HepG2 (cell line): ENCODE data around the gene GLYR1. TPM values are rescaled to one million over a fixed set of nuclear protein-coding genes. Genes with fewer than 3 reads are reported as not detected.

Source experiments
- ATAC-seq: fragments of 200-7000 bp; cut with Tn5 transposase; 3 replicates; pipeline ENCODE4 v1.9.1; 2020; ENCODE audit warnings: mild to moderate bottlenecking, moderate library complexity
- BruUV-seq: library from RNA; stranded (reverse); fragments of 400-500 nt; replicated peaks from 2 replicates; lab custom pipeline; 2021; lab: Mats Ljungman, UMichigan
- CTCF ChIA-PET: fragments of 300-600 bp; formaldehyde crosslinking; extraction: SDS; loops from one replicate; lab custom pipeline; 2021; ENCODE audit warnings: low total read pairs, inconsistent platforms, low intra/inter-chr PET ratio; lab: Yijun Ruan, JAX
- POLR2A ChIA-PET: fragments of 350-600 bp; sonication (Branson Sonifier 250); formaldehyde crosslinking; loops from one replicate; lab custom pipeline; 2020; ENCODE audit warnings: antibody characterized with exemption, inconsistent platforms; lab: Yijun Ruan, JAX
- DNase-seq: peaks from one replicate; pipeline ENCODE4 v3.0.0-alpha.2; 2015; ENCODE audit warnings: low spot score
- FAIRE-seq: peaks from 3 replicates; lab custom pipeline; 2011; peaks lifted over from hg19 to GRCh38; lab: Jason Lieb, UNC
- H2AFZ ChIP-seq: one replicate; pipeline ENCODE4 v1.6.1; 2011; ENCODE audit warnings: low read length, inconsistent platforms
- H3K27ac ChIP-seq: fragments of 300-600 bp; 3 replicates; pipeline ENCODE4 v1.8.0; 2011; ENCODE audit warnings: mixed run types, mild to moderate bottlenecking, mixed read lengths, low read length, inconsistent platforms; ENCODE audit not compliant: insufficient read depth; ENCODE audit errors: extremely low read length
- H3K27me3 ChIP-seq, 2 experiments: fragments of 200-600 bp in 1 of 2; 2 replicates in 1 of 2; 3 replicates in 1 of 2; pipeline versions ENCODE4 v1.6.0 to v1.8.0; 2011; ENCODE audit warnings: low read length in 2 of 2, mild to moderate bottlenecking in 2 of 2, moderate library complexity in 2 of 2, inconsistent platforms in 1 of 2; ENCODE audit not compliant: insufficient read depth in 2 of 2, control insufficient read depth in 1 of 2
- H3K36me3 ChIP-seq, 2 experiments: fragments of 200-600 bp in 1 of 2; replicated peaks in 1 of 2; 2 replicates in 1 of 2; 3 replicates in 1 of 2; pipeline versions ENCODE4 v1.5.1 to v1.8.0; 2011; ENCODE audit warnings: low read length in 2 of 2, inconsistent platforms in 1 of 2; ENCODE audit not compliant: insufficient read depth in 2 of 2, control insufficient read depth in 1 of 2
- H3K4me1 ChIP-seq: 2 replicates; pipeline ENCODE4 v1.5.1; 2012; ENCODE audit warnings: low read length, inconsistent platforms; ENCODE audit not compliant: insufficient read depth
- H3K4me2 ChIP-seq: 2 replicates; pipeline ENCODE4 v1.6.0; 2011; ENCODE audit warnings: low read depth, low read length, inconsistent platforms
- H3K4me3 ChIP-seq, 3 experiments: fragments of 200-600 bp in 1 of 3; sonication (generic), shearing (Covaris generic) in 1 of 3; replicated peaks in 1 of 3; 2 replicates each; pipeline ENCODE4 v1.5.1; 2011 to 2016; ENCODE audit warnings: low read length in 3 of 3, inconsistent platforms in 2 of 3, low read depth in 2 of 3, mild to moderate bottlenecking in 2 of 3, control low read depth in 1 of 3, mixed read lengths in 1 of 3; ENCODE audit not compliant: insufficient read depth in 1 of 3
- H3K79me2 ChIP-seq: one replicate; pipeline ENCODE4 v1.6.1; 2011; ENCODE audit warnings: low read length, inconsistent platforms; ENCODE audit not compliant: insufficient read depth
- H3K9ac ChIP-seq: 2 replicates; pipeline ENCODE4 v1.6.0; 2011; ENCODE audit warnings: mild to moderate bottlenecking, low read depth, low read length, inconsistent platforms; ENCODE audit not compliant: insufficient read depth
- H3K9me3 ChIP-seq: 2 replicates; pipeline ENCODE4 v1.5.1; 2012; ENCODE audit warnings: mild to moderate bottlenecking, low read length
- H4K20me1 ChIP-seq: 2 replicates; pipeline ENCODE4 v1.6.0; 2011; ENCODE audit warnings: inconsistent platforms, mild to moderate bottlenecking, low read length, moderate library complexity; ENCODE audit not compliant: insufficient read depth
- BRCA1 ChIP-seq: sonication (generic); formaldehyde crosslinking; IDR thresholded peaks from 2 replicates; pipeline ENCODE4 v1.4.0; 2020; ENCODE audit warnings: missing genetic modification reagents
- CEBPB ChIP-seq: IDR thresholded peaks from 2 replicates; pipeline ENCODE4 v1.6.1; 2011; ENCODE audit warnings: low read depth, low read length, improper control_type of control experiment, borderline replicate concordance
- FOSL2 ChIP-seq: sonication (generic); formaldehyde crosslinking; IDR thresholded peaks from 2 replicates; pipeline ENCODE4 v1.4.0; 2020; ENCODE audit warnings: missing genetic modification reagents
- MYC ChIP-seq: sonication (generic); formaldehyde crosslinking; IDR thresholded peaks from 2 replicates; pipeline ENCODE4 v1.9.0; 2021; ENCODE audit warnings: missing genetic modification reagents, borderline replicate concordance
- ONECUT2 ChIP-seq: sonication (generic); formaldehyde crosslinking; IDR thresholded peaks from 2 replicates; pipeline ENCODE4 v1.4.0; 2020; ENCODE audit warnings: missing genetic modification reagents
- RXRA ChIP-seq: sonication (generic); formaldehyde crosslinking; IDR thresholded peaks from 2 replicates; pipeline ENCODE4 v1.5.1; 2020; ENCODE audit warnings: missing genetic modification reagents
- XBP1 ChIP-seq: sonication (generic); formaldehyde crosslinking; IDR thresholded peaks from 2 replicates; pipeline ENCODE4 v1.5.0; 2020; ENCODE audit warnings: missing genetic modification reagents
- ZNF121 ChIP-seq: sonication (generic); formaldehyde crosslinking; IDR thresholded peaks from 2 replicates; pipeline ENCODE4 v1.5.0; 2020; ENCODE audit warnings: mild to moderate bottlenecking, missing genetic modification reagents
- ZNF20 ChIP-seq: sonication (generic); formaldehyde crosslinking; IDR thresholded peaks from 2 replicates; pipeline ENCODE4 v1.4.0; 2020; ENCODE audit warnings: mild to moderate bottlenecking, moderate library complexity, missing genetic modification reagents
- ZSCAN21 ChIP-seq: sonication (generic); formaldehyde crosslinking; IDR thresholded peaks from 2 replicates; pipeline ENCODE4 v1.8.0; 2022; ENCODE audit warnings: mild to moderate bottlenecking, missing genetic modification reagents, moderate library complexity, borderline replicate concordance
- WGBS: methylation state at CpG from one replicate; pipeline ENCODE4 v1.1.6; 2017; ENCODE audit warnings: low lambda C conversion rate; 5-methylcytosine and 5-hydroxymethylcytosine counted together
- in situ Hi-C: cut with HindIII; loops from 2 replicates; pipeline ENCODE4 v1.10.0; 2017; ENCODE audit warnings: low pct_unique_long_range_greater_than_20kb; ENCODE audit not compliant: extremely low pct_ligation_motif_present
- intact Hi-C: fragments of 100-400 bp; cut with micrococcal nuclease; formaldehyde crosslinking; loops from one replicate; pipeline ENCODE4 v1.10.0; 2022; ENCODE audit not compliant: unreplicated experiment
- polyA plus RNA-seq, 8 experiments: library from polyadenylated mRNA; depleted of rRNA in 3 of 8; stranded (reverse) in 7 of 8; unstranded in 1 of 8; fragments of >200 nt; fragmentation: Illumina TruSeq in 4 of 8; extraction: Trizol in 4 of 8; gene quantifications; 2 replicates each; pipeline versions ENCODE4 v1.2.1 to v1.2.3, GENCODE V29; 2011 to 2016; ENCODE audit warnings: low read depth in 4 of 8, missing spikeins in 1 of 8, mixed read lengths in 1 of 8; ENCODE audit not compliant: insufficient read depth in 1 of 8
- total RNA-seq, 5 experiments: library from RNA; depleted of rRNA; stranded (reverse); fragments of >200 nt; fragmentation: Illumina TruSeq; extraction: Trizol; gene quantifications; 2 replicates each; pipeline ENCODE4 v1.2.3, GENCODE V29; 2016; ENCODE audit warnings: low read depth in 1 of 5
- TF ChIP-seq, protein P1 (sequence below): sonication (generic); formaldehyde crosslinking; IDR thresholded peaks from 2 replicates; pipeline ENCODE4 v1.5.0; 2020; ENCODE audit warnings: mild to moderate bottlenecking, missing genetic modification reagents
- TF ChIP-seq, protein P2 (sequence below): sonication (generic); formaldehyde crosslinking; IDR thresholded peaks from 2 replicates; pipeline ENCODE4 v1.5.0; 2020; ENCODE audit warnings: mild to moderate bottlenecking, missing genetic modification reagents

The GLYR1 gene
- total and polyA plus RNA-seq, 2 of the 13 experiments (the other 11 are each of a cell fraction or from before 2014, with no cell fraction given), result 28.3 to 48.7 TPM

DNA sequence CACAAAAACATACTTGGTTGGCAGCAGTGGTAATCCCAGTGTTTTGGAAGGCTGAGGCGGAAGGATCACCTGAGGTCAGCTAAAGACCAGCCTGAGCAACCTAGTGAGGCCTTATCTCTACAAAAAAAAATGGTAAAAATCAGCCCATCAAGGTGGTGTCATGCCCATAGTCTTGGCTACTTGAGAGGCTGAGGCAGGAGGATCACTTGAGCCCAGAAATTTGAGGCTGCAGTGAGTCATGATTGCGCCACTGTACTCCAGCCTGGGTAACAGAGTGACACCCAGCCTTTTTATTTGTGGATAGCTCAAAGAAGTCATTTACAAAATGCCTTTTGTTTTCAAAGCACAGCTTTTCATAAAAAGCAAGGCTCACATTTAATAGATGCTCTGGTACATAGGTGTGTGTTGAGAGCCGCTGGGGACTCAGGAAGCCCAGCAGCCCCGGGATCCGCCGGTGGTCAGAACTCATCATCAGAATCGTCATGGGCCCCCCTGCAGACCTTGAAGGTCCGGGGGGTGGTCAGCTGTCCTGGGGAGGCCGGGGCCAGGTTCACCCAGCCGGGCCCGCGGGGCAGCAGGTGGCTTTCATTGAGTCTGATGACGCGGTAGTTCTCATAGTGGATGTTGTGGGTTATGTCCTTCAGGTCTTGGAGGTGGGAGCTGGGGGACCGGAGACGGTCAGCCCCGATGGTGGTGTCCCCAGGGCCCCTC lies 69.6 kb downstream of the GLYR1 start:
- Histone ChIP-seq H3K36me3 (no peaks in the 10 kb centered on the region), H3K4me3 (no peak overlapping the region), H3K79me2 (no peaks in the 10 kb centered on the region), H3K27ac (no peak overlapping the region), H3K9me3 (no peaks in the 10 kb centered on the region), H3K27me3 (no peaks in the 10 kb centered on the region; a peak in 1 of 5 replicates), H4K20me1 (no peaks in the 10 kb centered on the region), H3K4me1 (peaks cover 41% of the 10 kb centered on the region), H3K4me2 (no peak overlapping the region), H3K9ac (no peak overlapping the region), H2AFZ (no peak overlapping the region)
- TF ChIP-seq CEBPB (0 out of 2 replicates have a peak, but pooled peaks have one; percentile 10), MYC (CRISPR knock-in tag) (no peak), BRCA1 (CRISPR knock-in tag) (no peak), FOSL2 (CRISPR knock-in tag) (peak; percentile 55), RXRA (no peak), XBP1 (CRISPR knock-in tag) (no peak), ZSCAN21 (CRISPR knock-in tag) (no peak), ZNF121 (CRISPR knock-in tag) (no peak), ZNF20 (no peak), ONECUT2 (CRISPR knock-in tag) (no peak)
- TF ChIP-seq, protein P1, sequence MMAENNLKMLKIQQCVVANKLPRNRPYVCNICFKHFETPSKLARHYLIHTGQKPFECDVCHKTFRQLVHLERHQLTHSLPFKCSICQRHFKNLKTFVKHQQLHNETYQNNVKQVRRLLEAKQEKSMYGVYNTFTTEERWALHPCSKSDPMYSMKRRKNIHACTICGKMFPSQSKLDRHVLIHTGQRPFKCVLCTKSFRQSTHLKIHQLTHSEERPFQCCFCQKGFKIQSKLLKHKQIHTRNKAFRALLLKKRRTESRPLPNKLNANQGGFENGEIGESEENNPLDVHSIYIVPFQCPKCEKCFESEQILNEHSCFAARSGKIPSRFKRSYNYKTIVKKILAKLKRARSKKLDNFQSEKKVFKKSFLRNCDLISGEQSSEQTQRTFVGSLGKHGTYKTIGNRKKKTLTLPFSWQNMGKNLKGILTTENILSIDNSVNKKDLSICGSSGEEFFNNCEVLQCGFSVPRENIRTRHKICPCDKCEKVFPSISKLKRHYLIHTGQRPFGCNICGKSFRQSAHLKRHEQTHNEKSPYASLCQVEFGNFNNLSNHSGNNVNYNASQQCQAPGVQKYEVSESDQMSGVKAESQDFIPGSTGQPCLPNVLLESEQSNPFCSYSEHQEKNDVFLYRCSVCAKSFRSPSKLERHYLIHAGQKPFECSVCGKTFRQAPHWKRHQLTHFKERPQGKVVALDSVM (CRISPR knock-in tag), result peak; percentile 90
- TF ChIP-seq, protein P2, sequence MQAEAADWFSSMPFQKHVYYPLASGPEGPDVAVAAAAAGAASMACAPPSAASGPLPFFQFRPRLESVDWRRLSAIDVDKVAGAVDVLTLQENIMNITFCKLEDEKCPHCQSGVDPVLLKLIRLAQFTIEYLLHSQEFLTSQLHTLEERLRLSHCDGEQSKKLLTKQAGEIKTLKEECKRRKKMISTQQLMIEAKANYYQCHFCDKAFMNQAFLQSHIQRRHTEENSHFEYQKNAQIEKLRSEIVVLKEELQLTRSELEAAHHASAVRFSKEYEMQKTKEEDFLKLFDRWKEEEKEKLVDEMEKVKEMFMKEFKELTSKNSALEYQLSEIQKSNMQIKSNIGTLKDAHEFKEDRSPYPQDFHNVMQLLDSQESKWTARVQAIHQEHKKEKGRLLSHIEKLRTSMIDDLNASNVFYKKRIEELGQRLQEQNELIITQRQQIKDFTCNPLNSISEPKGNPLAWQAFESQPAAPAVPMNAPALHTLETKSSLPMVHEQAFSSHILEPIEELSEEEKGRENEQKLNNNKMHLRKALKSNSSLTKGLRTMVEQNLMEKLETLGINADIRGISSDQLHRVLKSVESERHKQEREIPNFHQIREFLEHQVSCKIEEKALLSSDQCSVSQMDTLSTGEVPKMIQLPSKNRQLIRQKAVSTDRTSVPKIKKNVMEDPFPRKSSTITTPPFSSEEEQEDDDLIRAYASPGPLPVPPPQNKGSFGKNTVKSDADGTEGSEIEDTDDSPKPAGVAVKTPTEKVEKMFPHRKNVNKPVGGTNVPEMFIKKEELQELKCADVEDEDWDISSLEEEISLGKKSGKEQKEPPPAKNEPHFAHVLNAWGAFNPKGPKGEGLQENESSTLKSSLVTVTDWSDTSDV (CRISPR knock-in tag), result no peak
- ATAC-seq (no peak), FAIRE-seq (no peak), DNase-seq (no peak)
- BruUV-seq, result no TSS peak
- in situ Hi-C loops, result no loop called here
- POLR2A ChIA-PET, result no interaction called here
- CTCF ChIA-PET, result no interaction called here
- intact Hi-C loops, result no loop called here
- WGBS, result 62% methylated on average over 10 of the region's 17 CpGs
